ENCODE results near the gene RNPEP.
"Not testable (repeated sequence)": the region's sequence is repeated elsewhere in the genome, so short reads cannot be mapped to it uniquely, and the experiment has no call there.

Gene RNPEP

DNA sequence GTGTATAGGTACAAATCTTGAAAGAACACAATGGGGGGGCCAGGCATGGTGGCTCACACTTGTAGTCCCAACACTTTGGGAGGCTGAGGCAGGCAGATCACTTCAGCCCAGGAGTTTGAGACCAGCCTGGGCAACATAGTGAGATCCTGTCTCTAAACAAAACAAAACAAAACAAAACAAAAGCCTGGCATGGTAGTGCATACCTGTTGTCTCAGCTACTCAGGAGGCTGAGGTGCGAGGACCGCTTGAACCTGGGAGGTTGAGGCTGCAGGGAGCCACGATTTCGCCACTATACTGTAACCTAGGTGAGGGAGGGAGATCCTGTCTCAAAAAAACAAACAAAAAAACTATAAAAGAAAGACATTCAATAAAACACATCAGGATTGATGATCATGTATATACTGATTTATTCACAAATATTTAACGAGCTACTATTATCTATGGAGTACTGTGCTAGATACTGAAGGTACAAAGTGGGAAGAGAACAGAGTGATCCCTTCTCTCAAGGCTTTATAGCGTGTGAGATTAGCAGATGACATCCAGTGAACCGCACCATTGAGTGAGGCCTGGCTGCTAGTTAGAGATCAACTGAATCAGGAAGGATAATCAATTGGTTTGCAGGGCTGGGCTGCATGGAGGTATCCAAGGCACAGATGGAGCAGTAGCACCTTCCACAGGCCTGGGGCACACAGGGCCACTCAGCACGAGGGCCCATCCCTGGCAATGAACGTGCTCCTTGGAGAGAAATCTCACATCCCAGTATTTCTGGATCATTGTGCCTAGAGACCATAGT lies 54.3 kb downstream of the RNPEP start:
- no peak for DNase-seq (ENCODE audit: low spot score)

DNA sequence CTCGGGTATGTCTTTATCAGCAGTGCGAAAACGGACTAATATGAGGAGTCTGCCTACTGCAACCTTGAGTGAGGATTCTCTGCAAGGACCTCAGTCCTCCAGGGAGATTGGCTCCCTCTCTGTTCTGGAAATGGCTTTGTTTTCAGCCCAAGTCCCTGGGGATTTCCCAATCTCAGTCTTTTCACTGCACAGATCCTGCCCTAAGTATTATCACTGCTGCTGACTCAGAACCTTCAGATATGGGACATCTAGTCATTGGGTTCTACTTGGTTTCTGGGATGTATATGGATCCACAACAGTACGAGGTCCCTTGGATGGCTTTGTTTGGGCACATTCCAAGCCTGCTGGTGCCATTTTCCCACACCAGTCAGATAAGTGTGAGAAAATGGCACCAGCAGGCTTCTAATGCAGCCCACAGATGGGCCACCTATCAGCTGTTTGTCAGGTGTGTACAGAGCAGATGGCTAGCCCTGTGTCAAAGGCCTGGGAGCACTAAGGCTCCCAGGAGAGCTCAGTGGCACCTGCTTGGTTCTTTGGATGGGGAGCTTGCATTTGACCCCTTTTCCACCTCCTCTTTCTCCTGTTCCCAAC lies 55.4 kb downstream of the RNPEP start:
- peak; percentile 38 for DNase-seq (ENCODE audit: low spot score)

DNA sequence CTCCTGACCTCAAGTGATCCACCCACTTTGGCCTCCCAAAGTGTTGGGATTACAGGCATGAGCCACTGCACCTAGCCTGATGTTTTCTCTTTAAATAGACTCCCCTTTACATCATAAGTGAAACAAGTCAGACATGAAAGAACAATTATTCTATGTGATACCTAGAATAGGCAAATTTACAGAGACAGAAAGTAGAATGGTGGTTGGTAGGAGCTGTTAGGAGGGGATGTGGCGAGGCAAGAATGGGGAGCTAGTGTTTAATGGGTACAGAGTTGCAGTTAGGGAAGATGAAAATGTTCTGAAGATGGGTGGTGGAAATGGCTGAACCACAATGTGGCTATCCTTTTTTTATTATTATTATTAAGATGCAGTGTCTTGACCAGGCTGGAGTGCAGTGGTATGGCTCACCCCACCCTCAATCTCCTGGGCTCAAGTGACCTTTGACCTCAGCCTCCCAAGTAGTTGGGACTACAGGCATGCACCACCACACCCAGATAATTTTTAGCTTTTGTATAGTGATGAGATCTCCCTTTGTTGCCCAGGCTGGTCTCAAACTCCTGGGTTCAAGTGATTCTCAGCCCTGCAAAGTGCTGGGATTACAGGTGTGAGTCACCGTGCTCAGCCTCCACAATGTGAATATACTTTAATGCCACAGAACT lies 56.4 kb downstream of the RNPEP start:
- DNase-seq (ENCODE audit: low spot score): no peak

DNA sequence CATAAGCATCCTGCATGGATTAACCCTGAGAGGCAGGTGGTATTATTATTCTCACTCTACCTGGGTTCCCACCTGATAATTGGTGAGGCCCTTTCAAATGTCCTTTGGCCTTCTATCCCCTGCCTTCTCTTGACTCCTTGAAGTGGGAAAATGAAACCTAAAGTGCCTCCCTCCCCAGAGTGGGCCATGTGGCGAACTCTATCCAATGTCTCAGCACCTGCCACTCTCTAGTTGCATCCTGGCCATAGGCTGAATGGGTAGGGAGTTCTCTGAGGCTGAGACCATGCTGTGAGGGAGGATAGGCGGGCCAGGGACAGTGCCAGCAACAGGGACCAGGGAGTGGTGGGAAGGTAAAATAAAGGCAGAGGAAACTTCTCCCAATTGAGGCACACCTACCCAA lies 63.3 kb downstream of the RNPEP start:
- DNase-seq (ENCODE audit: low spot score): no peak

DNA sequence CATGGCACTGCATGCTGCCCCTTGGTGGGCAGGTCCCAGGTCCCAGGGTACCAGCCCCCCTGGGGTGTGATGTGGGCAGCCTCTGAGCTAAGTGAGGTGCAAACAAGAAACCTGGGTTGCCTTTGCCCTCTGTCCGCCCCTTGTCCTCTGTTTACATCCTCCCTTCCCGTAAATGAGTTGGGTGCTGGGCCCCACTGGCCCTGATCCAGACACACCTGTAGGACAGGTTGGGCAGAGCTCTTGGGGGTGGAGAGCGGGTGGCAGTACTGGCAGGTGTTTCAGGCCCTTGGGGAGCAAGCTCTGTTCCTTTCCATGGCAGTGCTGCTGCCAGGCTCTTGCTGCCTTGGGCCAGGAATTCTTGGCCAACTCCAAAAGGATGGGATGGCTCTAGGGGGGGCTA lies 63.8 kb downstream of the RNPEP start:
- no peak for DNase-seq (ENCODE audit: low spot score)

DNA sequence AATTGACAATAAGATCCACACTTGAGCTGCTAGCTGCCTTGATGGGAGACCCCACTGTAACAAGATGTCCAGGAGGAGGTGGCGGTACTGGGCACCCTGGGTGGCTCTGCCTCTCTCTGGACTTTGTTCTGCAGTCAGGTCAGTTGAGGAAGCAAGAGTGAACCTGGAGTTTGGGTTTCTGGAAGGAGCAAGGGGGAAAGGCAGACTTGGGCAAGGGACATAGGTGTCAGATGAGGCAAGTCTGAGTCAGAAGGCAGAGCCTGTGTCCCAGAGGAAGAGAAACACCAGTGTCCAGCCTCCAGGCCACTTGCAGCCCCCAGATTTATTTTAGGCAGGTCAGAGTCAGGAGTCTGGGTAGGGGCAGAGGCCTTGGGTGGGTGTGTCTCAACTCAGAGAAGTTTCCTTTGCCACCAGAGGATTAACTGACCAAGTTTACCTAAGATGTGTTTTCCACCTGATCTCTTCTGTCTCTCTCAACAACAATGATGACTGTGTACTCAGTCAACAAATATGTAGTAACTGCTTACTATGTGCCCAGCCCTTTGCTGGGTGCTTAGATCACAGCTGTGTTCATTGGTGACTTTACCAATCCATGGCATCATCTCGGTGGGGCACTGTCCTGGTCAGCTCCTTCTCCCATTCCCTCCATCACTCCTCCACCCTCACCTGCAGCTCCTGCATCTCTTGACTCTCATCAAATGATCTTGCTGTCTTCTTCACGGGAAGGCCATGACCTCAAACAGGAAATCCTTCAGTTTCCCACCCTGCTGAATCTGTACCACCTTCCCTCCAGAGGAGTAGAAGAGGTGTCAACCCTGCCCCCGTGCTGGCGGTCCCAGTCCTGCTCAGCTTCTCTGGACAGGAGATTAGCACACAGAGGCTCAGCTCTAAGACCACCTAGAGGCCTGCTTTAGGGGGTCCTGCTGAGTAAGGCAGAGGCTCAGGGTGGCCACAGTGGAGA lies 64.6 kb downstream of the RNPEP start:
- no peak for DNase-seq (ENCODE audit: low spot score)

DNA sequence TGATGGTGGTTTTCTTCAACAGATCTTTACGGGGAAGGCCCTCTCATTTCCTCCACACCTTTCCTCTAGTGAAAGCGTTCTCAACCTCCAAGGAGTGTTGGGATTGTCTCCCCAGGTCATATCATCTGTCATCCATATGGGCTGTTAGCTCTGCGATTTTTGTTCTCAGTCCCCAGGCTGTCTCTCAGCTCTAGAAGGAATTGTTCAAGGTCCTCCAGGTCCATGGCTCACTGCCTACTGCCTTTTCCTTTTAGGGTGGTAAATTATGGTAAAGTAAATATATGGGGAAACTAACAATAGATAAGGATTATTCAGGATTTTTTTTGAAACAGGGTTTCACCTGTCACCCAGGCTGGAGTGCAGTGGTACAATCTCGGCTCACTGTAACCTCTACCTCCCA lies 65.5 kb downstream of the RNPEP start:
- DNase-seq (ENCODE audit: low spot score): no peak

DNA sequence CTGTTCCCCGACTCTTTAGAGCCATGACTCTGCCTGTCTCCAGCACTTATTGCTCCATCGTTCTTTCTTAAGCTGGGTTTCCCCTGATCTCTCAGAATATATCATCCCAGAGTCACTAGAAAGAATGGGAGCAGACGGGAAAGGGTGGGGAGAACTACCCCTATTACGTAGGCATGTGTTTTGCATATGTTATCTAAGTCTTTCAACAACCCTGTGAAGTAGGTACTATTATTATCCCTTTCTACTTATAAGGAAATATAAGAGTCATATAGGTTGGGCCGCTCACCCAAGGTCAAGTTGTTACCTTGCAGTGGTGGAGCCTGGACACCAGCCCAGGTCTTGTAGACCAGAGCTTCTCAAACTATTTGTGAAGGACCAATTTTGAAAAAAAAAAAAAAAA lies 66.7 kb downstream of the RNPEP start:
- DNase-seq (ENCODE audit: low spot score): no peak

DNA sequence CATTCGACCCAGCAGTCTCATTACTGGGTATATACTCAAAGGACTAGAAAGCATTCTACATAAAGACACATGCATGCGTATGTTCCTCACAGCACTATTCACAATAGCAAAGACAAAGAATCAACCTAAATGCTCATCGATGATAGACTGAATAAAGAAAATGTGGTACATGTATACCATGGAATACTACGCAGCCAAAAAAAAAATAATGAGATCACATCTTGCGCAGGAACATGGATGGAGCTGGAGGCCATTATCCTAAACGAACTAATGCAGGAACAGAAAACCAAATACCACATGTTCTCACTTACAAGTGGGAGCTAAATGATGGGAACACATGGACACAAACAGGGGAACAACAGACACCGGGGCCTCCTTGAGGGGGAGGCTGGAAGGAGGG lies 71.6 kb downstream of the RNPEP start:
- DNase-seq (ENCODE audit: low spot score): no peak

DNA sequence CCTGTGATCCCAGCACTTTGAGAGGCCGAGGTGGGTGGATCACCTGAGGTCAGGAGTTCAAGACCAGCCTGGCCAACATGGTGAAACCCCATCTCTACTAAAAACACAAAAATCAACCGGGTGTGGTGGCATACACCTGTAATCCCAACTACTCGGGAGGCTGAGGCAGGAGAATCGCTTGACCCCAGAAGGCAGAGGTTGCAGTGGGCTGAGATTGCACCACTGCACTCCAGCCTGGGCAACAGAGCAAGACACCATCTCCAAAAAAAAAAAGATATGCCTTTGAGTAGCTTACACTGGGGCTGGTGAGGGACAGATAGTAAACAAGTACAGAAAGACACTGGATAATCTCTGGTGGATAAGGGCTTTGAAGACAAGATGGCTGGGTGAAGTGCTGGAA lies 72.2 kb downstream of the RNPEP start:
- DNase-seq (ENCODE audit: low spot score): not testable (repeated sequence)
